HG02970 (cell line): ENCODE data around the gene ZNF444.
"Not testable (repeated sequence)": the region's sequence is repeated elsewhere in the genome, so short reads cannot be mapped to it uniquely, and the experiment has no call there.

Experiments
- ATAC-seq: cut with Tn5 transposase; IDR thresholded peaks from one replicate; pipeline ENCODE4 v1.9.1; 2021; ENCODE audit warnings: mild to moderate bottlenecking, moderate library complexity, moderate number of reproducible peaks; ENCODE audit not compliant: unreplicated experiment, low FRiP score

The ZNF444 gene

DNA sequence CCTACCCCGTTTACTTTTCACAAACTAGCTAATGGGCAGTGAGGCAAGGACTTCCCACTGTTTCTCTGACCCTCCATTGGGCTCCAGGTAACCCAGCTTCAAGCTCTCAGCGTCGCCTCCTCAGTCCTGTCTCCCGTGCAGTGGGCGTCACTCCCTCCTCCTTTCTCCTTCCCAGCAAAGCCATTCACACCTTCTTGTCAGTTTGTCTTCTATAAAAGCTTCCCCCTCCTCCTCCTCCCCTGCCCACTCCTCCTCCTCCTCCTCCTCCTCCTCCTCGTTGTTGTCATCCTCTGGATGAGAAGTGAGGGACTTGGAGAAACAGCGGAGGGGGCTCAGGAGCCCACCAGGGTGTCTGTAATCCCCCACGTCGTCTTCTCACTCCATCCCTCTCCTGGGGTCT is 33.0 kb downstream of the ZNF444 start:
- no peak for ATAC-seq

DNA sequence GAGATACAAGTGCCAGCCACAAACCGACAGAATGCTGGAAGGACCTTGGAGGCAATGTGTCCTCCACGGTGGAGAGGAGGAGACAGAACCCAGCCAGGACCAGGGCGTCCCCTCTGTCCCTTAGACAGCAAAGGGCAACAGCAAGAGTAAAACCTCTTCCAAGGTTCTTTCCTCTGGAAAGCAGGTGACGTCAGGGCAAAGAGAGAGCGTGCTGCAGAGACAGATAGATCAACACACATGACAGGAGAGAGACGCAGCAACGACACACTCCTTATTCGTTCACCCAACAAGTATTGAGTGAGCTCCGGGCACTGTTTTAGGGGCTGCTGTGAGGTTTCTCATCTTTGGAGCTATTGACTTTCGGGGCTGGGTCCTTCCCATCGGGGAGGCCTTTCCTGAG is 33.5 kb downstream of the ZNF444 start:
- no peak for ATAC-seq

DNA sequence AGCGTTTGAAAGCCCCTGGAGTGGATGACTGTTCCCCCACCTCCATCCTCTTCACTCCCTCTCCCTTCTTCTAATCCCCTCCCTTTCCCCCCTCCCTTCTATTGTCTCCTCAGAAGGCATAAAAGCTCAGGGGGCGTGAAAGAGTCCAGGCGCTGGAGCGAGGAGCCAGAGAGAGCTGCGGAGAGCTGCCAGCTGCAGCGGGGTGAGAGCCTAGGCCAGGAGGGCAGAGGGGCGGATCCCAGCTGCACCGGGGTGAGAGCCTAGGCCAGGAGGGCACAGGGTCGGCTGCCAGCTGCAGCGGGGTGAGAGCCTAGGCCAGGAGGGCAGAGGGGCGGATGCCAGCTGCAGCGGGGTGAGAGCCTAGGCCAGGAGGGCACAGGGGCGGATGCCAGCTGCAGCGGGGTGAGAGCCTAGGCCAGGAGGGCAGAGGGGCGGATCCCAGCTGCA is 34.8 kb downstream of the ZNF444 start, which contains the start of gene GALP:
Gene GALP, plus strand, starts transcription at position 148 of the 447 bp plus-strand sequence. CDS start 1,101 bp downstream, outside the sequence.
- not testable (repeated sequence) for ATAC-seq

DNA sequence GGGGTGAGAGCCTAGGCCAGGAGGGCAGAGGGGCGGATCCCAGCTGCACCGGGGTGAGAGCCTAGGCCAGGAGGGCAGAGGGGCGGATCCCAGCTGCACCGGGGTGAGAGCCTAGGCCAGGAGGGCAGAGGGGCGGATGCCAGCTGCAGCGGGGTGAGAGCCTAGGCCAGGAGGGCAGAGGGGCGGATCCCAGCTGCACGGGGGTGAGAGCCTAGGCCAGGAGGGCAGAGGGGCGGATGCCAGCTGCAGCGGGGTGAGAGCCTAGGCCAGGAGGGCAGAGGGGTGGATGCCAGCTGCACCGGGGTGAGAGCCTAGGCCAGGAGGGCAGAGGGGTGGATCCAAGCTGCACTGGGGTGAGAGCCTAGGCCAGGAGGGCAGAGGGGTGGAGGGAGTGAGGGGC is 35.2 kb downstream of the ZNF444 start:
- ATAC-seq, result not testable (repeated sequence)

DNA sequence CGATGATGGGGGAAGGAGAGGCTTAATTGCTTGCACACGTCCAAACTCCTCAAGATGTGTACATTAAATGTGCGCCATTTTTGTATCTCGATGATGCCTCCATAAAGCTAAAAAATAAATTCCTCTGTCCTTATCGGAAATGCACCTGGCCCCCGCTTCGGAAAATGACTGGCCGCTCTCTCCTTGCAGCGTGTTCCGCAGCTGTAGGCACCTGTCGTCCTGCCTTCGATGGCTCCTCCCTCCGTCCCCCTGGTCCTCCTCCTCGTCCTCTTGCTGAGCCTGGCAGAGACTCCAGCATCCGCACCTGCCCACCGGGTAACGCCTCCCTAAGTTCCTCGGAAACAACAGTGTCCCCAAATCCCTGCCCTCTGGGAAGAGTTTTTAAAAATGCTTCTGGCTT is 35.8 kb downstream of the ZNF444 start:
- ATAC-seq, result no peak

DNA sequence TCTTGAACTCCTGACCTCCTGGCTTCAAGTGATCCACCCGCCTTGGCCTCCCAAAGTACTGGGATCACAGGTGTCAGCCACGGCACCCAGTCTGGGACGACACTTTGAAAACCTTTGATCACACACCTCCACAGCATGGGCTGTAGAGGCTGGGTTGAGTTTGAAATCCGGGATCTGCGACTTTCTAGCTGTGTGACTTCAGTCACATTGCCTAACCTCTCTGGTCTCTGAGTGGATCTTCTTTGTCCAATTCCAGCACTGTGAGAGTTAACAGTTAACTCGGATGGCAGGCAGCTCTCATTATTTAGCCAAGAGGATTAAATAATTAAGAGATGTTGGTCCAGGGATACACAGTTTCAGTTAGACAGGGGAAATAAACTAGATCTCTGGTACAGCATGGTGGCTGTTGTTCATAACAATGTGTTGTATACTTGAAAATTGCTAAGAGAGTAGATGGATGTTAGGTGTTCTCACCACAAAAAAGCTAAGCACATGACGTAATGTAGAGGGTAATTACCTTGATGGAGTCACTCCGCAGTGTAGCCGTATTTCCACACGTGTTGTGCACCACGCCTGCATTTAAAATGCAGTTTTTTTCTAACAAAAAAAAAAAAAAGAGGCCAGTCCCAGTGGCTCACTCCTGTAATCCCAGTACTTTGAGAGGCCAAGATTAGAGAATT is 36.6 kb downstream of the ZNF444 start:
- ATAC-seq, result no peak

DNA sequence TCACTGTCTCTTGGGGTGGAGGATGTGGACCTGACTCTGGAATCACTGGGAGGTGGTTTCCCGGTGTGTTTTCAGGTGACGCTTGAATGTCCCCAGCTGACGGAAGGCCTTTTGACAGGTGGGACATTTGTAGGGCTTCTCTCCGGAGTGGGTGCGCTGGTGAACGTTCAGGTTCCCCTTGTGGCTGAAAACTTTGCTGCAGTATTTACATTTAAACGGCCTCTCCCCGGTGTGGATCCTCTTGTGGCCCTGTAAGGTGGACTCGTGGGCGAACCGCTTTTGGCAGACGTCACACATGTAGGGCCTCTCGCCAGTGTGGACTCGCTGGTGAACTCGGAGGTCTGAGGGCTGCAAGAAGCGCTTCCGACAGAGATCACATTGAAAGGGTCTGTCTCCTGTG is 48.7 kb downstream of the ZNF444 start:
- ATAC-seq, result no peak

DNA sequence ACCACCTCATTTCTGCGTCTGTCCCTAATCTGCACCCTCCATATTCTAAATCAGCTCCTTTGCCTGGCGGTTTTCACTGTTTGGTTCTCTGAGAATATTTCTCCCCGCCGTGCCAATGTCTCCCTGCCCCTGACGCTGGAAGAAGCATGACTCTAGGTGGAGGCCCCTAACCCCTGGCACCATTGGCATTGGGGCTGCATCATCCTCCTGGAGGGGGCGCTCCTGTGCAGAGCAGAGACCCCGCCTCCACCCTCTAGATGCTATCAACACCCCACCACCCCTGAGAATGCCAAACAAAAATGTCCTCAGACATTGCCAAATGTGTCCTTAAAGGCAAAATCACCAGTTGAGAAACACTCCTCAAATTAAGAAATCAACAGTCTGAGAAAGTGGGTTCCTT is 50.0 kb downstream of the ZNF444 start:
- ATAC-seq, result no peak

DNA sequence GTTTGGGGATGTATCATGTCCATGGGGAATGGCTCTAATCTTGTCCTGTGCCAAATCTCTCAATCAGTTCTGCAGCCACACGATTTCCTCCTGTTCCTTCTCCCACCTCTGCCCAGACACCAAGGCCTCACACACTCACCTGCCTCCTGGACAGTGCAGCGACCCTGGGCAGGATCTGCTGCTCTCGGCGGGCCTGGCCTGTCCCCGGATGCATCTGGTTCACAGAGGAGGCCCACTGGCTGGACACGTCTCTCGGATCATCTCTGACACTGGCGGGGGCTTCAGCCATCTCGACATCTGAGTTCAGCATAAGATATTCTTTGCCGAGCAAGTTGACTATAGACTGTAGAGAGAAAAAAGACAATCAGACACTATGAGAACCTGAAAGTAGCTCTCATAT is 50.6 kb downstream of the ZNF444 start:
- ATAC-seq, result no peak

DNA sequence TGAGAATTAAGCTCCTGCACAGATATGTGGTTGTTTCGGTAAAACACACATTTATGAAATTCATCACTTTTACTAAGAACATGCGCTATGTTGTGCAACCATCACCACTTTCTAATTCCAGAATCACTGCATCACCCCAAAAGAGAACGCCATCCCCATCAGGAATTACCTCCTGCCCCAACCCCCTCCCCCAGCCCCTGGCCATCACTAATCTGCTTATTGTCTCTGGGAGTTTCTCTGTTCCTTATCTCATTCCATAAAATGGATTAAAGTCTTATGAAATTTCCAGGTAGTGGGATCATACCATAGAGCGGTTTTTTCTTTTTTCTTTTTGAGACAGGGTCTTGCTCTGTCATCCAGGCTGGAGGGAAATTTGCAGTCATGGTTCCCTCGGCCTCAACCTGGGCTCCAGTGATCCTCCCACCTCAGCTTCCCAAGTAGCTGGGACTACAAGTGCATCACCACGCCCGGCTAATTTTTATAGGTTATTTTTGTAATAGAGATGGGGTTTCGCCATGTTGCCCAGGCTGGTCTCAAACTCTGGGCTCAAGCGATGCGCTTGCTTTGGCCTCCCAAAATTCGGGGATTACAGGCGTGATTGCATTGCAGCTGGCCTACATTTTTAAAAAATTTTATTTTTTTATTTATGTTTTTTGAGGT is 53.0 kb downstream of the ZNF444 start:
- no peak for ATAC-seq

DNA sequence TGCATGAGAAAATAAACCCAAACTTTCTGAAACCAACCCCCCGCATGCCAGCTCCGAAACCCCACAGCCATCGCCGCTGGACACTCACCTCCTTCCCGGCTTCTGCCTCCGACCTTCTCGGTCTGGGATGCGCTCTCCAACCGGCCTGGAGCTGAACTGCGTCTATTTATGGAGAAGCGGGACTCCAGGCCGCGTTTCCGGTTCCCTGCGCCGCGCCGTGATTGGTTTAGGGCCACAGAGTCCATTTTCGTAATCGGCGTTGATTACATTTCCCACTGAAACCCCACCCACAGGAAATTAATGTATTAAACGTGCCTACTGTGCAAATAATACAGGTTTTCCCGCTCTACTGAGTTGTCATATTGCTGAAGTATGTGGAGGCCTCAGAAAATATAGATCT is 56.6 kb downstream of the ZNF444 start, which contains the start of gene ZSCAN5B:
Gene ZSCAN5B, minus strand, starts transcription at position 138 of the 400 bp plus-strand sequence. CDS start 4,731 bp downstream, outside the sequence.
- not testable (repeated sequence) for ATAC-seq

DNA sequence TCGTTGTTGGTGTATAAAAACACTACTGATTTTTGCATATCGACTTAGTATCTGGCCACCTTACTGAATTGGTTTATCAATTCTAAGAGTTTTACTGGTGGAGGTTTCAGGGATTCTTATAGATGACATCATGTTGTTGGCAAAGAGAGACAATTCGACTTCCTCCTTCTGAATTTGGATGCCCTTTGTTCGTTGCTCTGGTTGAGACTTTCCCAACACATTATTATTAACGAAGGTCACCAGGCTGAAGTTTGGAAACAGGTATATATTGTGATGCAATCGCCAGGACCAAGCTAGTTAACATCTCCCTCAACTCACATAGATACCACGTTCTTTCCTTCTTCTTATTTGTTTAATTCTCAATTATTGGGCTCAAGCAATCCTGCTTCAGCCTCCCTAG is 58.6 kb downstream of the ZNF444 start:
- ATAC-seq, result no peak

DNA sequence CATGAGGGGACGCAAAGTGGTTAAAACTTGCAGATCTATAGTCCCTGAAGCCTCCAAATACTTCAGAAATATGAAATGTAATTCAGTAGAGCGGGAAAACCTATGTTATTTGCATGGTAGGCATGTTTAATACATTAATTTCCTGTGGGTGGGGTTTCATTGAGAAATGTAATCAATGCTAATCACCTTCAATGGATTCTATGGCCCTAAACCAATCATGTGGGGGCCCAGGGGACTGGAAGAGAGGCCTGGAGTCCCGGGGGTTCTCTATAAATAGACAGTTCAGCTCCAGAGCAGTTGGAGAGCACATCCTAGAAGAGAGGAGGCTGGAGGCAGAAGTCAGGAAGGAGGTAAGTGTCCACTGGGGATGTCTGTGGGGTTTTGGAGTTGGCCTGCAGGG is 60.9 kb downstream of the ZNF444 start, which contains the start of gene ZSCAN5C:
Gene ZSCAN5C, plus strand, starts transcription at position 301 of the 400 bp plus-strand sequence. CDS start 3,641 bp downstream, outside the sequence.
- no peak for ATAC-seq

DNA sequence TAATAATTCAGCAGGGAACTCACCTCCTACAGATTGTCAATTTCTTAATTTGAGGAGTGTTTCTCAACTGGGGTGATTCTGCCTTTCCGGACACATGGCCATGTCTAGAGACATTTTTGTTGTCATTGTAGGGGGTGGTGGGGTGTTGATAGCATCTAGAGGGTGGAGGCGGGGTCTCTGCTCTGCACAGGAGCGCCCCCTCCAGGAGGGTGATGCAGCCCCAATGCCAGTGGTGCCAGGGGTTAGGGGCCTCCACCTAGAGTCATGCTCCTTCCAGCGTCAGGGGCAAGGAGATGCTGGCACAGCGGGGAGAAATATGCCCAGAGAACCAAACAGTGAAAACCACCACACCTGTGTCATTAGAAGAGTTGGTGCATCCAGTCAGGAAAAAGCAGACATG is 66.5 kb downstream of the ZNF444 start:
- ATAC-seq, result not testable (repeated sequence)

DNA sequence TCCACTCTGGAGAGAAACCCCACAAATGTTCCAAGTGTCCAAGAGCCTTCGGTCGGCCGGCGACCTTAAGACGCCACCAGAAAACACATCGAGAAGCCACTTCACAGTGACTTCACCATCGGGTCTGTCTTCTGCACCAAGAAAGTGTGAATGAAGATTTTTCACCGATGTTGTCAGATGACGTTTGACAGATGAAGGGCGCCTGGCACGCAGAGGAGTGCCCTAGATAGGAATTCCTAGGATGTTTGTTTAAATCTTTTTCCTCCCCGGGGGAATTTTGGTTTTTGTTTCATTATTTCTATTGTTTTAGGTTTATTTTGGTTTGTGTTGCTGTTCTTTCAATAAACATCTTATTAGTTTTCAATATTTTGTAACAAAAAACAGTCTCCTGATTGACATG is 68.0 kb downstream of the ZNF444 start:
- no peak for ATAC-seq

DNA sequence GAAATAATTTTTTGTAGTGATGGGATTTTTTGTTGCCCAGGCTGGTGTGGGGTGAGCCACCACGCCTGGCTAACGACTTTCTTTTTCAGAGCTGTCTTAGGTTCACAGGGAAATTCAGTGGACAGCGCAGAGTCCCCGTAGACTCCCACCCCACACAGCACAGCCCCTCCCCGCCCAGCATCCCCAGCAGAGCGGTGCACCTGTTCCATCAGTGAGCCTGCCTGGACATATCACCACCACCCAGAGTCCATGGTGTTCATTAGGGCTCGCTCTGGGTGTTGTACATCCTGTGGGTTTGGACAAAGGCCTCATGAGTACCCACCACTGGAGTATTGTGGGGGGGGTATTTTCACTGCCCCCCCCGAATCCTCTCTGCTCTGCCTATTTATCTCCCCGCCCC is 68.9 kb downstream of the ZNF444 start:
- not testable (repeated sequence) for ATAC-seq
